ENCODE data around the gene FLT3LG. TPM values are rescaled to one million over a fixed set of nuclear protein-coding genes. Genes with fewer than 3 reads are reported as not detected.
A peak's percentile ranks its signal among the peaks of the same experiment; 100 is the strongest.

The FLT3LG gene
- total RNA-seq, 1 experiment from 2014 or later = 0.18 TPM

GRCh38 chr19:49468746-49469447 is 5.1 kb upstream of the FLT3LG start:
- H3K9me2 ChIP-seq (replicated peaks; ENCODE audit: low read length) = no peaks in the 10 kb centered on the region
- H3K27me3 ChIP-seq (ENCODE audit: low read length) = no peaks in the 10 kb centered on the region
- H3K36me3 ChIP-seq (ENCODE audit: low read depth, low read length) = no peaks in the 10 kb centered on the region; the same call in 1 of the 2 replicates
- BruUV-seq (replicated peaks) = no TSS peak
- no peak overlapping the region for H3K4me3 ChIP-seq (ENCODE audit: low read length)
- peak; percentile 77 for DNase-seq
- H3F3A ChIP-seq (ENCODE audit: low read length, unreplicated experiment) = no peaks in the 10 kb centered on the region
- H3K79me2 ChIP-seq (ENCODE audit: low read length) = no peaks in the 10 kb centered on the region
- no peak overlapping the region for H3K4me2 ChIP-seq (ENCODE audit: low read length)
- H3K4me1 ChIP-seq (ENCODE audit: insufficient read depth, low read length) = no peaks in the 10 kb centered on the region
- H4K20me1 ChIP-seq (ENCODE audit: low read length) = no peaks in the 10 kb centered on the region
- TF ChIP-seq EZH2phosphoT487 (IDR thresholded peaks at IDR 0.05; ENCODE audit: borderline replicate concordance, low read length) (no peak), CTCF (conservative IDR thresholded peaks at IDR 0.05; ENCODE audit: low read depth, low read length) (no peak), EZH2 (IDR thresholded peaks at IDR 0.05; ENCODE audit: low read length, unreplicated experiment) (no peak)
- 0 out of 2 replicates have a peak overlapping the region, but pooled peaks have one; percentile 29 for H2AFZ ChIP-seq (ENCODE audit: low read length)
- H3K9me3 ChIP-seq (ENCODE audit: low read length) = no peaks in the 10 kb centered on the region
- no peak overlapping the region for H3K27ac ChIP-seq (ENCODE audit: low read length)
- POLR2A ChIA-PET (ENCODE audit: unreplicated experiment) = no interaction called here
- CTCF ChIA-PET = no interaction called here
- H3K9ac ChIP-seq (ENCODE audit: low read length) = no peak overlapping the region
- peak; percentile 75 for ATAC-seq
- intact Hi-C loops (cut with micrococcal nuclease) = no loop called here

- H3K4me2 ChIP-seq (ENCODE audit: low read length) = no peak overlapping the region
- TF ChIP-seq EZH2 (IDR thresholded peaks at IDR 0.05; ENCODE audit: low read length, unreplicated experiment) = no peak
- peak; percentile 44; the same call in 1 of the 2 replicates for TF ChIP-seq CTCF (conservative IDR thresholded peaks at IDR 0.05; ENCODE audit: low read depth, low read length)
- TF ChIP-seq EZH2phosphoT487 (IDR thresholded peaks at IDR 0.05; ENCODE audit: borderline replicate concordance, low read length) = no peak
Measured at GRCh38 chr19:49469828-49470614, 4.0 kb upstream of the FLT3LG start.

GRCh38 chr19:49470615-49470978 is 3.4 kb upstream of the FLT3LG start:
- Histone ChIP-seq H3K9me2 (replicated peaks; ENCODE audit: low read length) (no peaks in the 10 kb centered on the region), H4K20me1 (ENCODE audit: low read length) (no peaks in the 10 kb centered on the region), H3K27me3 (ENCODE audit: low read length) (no peaks in the 10 kb centered on the region), H3K4me3 (ENCODE audit: low read length) (no peak overlapping the region), H3F3A (ENCODE audit: low read length, unreplicated experiment) (no peaks in the 10 kb centered on the region), H3K36me3 (ENCODE audit: low read depth, low read length) (no peaks in the 10 kb centered on the region; the same call in 1 of the 2 replicates), H3K9ac (ENCODE audit: low read length) (no peak overlapping the region), H3K4me1 (ENCODE audit: insufficient read depth, low read length) (no peaks in the 10 kb centered on the region), H3K79me2 (ENCODE audit: low read length) (no peaks in the 10 kb centered on the region), H3K9me3 (ENCODE audit: low read length) (no peaks in the 10 kb centered on the region), H3K4me2 (ENCODE audit: low read length) (no peak overlapping the region), H2AFZ (ENCODE audit: low read length) (no peak overlapping the region), H3K27ac (ENCODE audit: low read length) (no peak overlapping the region)
- intact Hi-C loops (cut with micrococcal nuclease) = no loop called here
- TF ChIP-seq CTCF (conservative IDR thresholded peaks at IDR 0.05; ENCODE audit: low read depth, low read length) (no peak), EZH2phosphoT487 (IDR thresholded peaks at IDR 0.05; ENCODE audit: borderline replicate concordance, low read length) (no peak), EZH2 (IDR thresholded peaks at IDR 0.05; ENCODE audit: low read length, unreplicated experiment) (no peak)
- CTCF ChIA-PET = no interaction called here
- ATAC-seq (no peak), DNase-seq (no peak)
- POLR2A ChIA-PET (ENCODE audit: unreplicated experiment) = no interaction called here
- BruUV-seq (replicated peaks) = no TSS peak

More at GRCh38 chr19:49469828-49470614, 4.0 kb upstream of the FLT3LG start:
- Histone ChIP-seq H3K4me3 (ENCODE audit: low read length) (no peak overlapping the region), H3K36me3 (ENCODE audit: low read depth, low read length) (no peaks in the 10 kb centered on the region; the same call in 1 of the 2 replicates), H2AFZ (ENCODE audit: low read length) (no peak overlapping the region), H3K9me3 (ENCODE audit: low read length) (no peaks in the 10 kb centered on the region), H3F3A (ENCODE audit: low read length, unreplicated experiment) (no peaks in the 10 kb centered on the region), H4K20me1 (ENCODE audit: low read length) (no peaks in the 10 kb centered on the region), H3K27ac (ENCODE audit: low read length) (no peak overlapping the region), H3K27me3 (ENCODE audit: low read length) (no peaks in the 10 kb centered on the region), H3K9ac (ENCODE audit: low read length) (no peak overlapping the region), H3K9me2 (replicated peaks; ENCODE audit: low read length) (no peaks in the 10 kb centered on the region), H3K4me1 (ENCODE audit: insufficient read depth, low read length) (no peaks in the 10 kb centered on the region), H3K79me2 (ENCODE audit: low read length) (no peaks in the 10 kb centered on the region)
- intact Hi-C loops (cut with micrococcal nuclease) = no loop called here
- no peak for ATAC-seq
- POLR2A ChIA-PET (ENCODE audit: unreplicated experiment) = no interaction called here
- BruUV-seq (replicated peaks) = no TSS peak
- DNase-seq = no peak
- CTCF ChIA-PET = no interaction called here
